KMS-11 (cell line): ENCODE results near the gene MYL6.
A peak's percentile ranks its signal among the peaks of the same experiment; 100 is the strongest.

ENCODE experiments used
- H2AFZ ChIP-seq: fragments of 200-600 bp; sonication (generic); 2 replicates; pipeline ENCODE4 v1.6.1; 2016; ENCODE audit warnings: antibody characterized with exemption, mixed run types, low read depth
- H3K27ac ChIP-seq: fragments of 200-600 bp; sonication (generic); 2 replicates; pipeline ENCODE4 v1.6.1; 2016; ENCODE audit warnings: mild to moderate bottlenecking, mixed run types
- H3K27me3 ChIP-seq: fragments of 200-600 bp; sonication (generic); 2 replicates; pipeline ENCODE4 v1.6.1; 2017; ENCODE audit warnings: mild to moderate bottlenecking, low read depth, mixed run types, moderate library complexity; ENCODE audit not compliant: insufficient read depth
- H3K36me3 ChIP-seq: fragments of 200-600 bp; sonication (generic); 2 replicates; pipeline ENCODE4 v1.6.1; 2017; ENCODE audit warnings: mild to moderate bottlenecking, mixed run types; ENCODE audit not compliant: insufficient read depth
- H3K4me1 ChIP-seq: fragments of 200-600 bp; sonication (generic); 2 replicates; pipeline ENCODE4 v1.6.1; 2016; ENCODE audit warnings: mild to moderate bottlenecking, low read depth, mixed run types; ENCODE audit not compliant: poor library complexity, severe bottlenecking
- H3K4me2 ChIP-seq: fragments of 200-600 bp; sonication (generic); 2 replicates; pipeline ENCODE4 v1.7.0; 2016; ENCODE audit warnings: mild to moderate bottlenecking, mixed run types
- H3K4me3 ChIP-seq: fragments of 200-600 bp; sonication (generic); IDR thresholded peaks from 2 replicates; pipeline ENCODE4 v1.6.1; 2017; ENCODE audit warnings: low read depth, low read length, mixed read lengths; ENCODE audit not compliant: insufficient read depth
- H3K79me2 ChIP-seq: fragments of 200-600 bp; sonication (generic); 2 replicates; pipeline ENCODE4 v1.6.1; 2016; ENCODE audit warnings: low read depth, mixed run types; ENCODE audit not compliant: insufficient read depth
- H3K9ac ChIP-seq: fragments of 200-600 bp; sonication (generic); 2 replicates; pipeline ENCODE4 v1.6.1; 2016; ENCODE audit warnings: mild to moderate bottlenecking, mixed run types
- H4K20me1 ChIP-seq: fragments of 200-600 bp; sonication (generic); 2 replicates; pipeline ENCODE4 v1.6.1; 2016; ENCODE audit warnings: mild to moderate bottlenecking, mixed run types; ENCODE audit not compliant: insufficient read depth
- TF ChIP-seq, protein P1 (sequence below): fragments of 200-600 bp; sonication (generic); conservative IDR thresholded peaks from 2 replicates; pipeline ENCODE4 v1.6.1; 2017; ENCODE audit warnings: low read depth, mild to moderate bottlenecking, antibody characterized with exemption, low read length, moderate library complexity, mixed read lengths

MYL6 gene

DNA sequence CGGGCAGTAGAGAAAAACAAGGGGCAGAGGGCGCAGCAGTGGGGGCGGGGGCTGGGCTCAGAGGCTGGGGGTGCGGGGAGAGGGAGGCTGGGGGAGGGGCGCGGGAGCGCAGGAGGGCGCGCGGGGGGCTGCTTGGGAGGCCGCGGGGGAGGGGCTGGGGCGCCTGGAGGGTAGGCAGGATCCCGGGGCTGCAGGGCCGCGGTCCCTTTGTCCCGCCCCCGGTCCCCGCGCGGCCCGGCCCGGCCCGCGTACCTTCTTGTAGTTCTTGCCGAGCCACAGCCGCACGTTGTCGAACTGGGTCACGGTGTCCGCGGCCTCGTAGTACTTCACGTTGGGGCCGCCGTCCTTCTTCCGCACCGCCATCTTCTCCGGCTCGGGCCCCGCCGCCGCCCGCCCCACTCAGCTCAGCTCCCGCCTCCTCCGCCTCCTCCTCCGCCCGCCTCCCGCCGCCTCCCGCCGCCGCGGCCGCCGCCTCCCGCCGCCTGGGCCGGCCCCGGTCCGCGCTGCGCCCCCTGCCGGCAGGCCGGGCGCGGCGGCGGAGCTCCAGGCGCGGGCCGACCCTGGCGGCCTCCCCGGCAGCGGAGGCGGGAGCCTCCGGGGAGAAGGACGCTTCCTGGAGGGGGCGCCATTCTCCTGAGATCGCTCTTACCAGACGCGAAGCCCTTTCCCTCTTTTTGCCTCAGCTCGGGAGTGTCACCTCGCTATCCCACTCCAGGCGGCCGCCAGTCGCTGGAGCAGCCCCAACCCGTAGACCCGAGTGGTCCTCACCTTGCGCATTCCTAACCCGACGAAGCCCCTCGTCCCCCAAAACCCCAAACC lies 31.1 kb downstream of the MYL6 start, which contains the start of gene SMARCC2:
SMARCC2 (minus strand) TSS at position 385 of the 819 bp plus-strand sequence; CDS start at position 363, 22 bp downstream.
- Histone ChIP-seq H3K27me3 (no peaks in the 10 kb centered on the region), H4K20me1 (no peaks in the 10 kb centered on the region), H3K36me3 (peaks cover 3% of the 10 kb centered on the region; the same call in 1 of the 2 replicates), H3K9ac (peak within 1 kb of the TSS; percentile 56), H3K79me2 (peaks cover 34% of the 10 kb centered on the region), H2AFZ (peak within 1 kb of the TSS; percentile 82), H3K27ac (peak within 1 kb of the TSS; percentile 65), H3K4me2 (peak within 1 kb of the TSS; percentile 79), H3K4me1 (peaks cover 44% of the 10 kb centered on the region), H3K4me3 (peak within 1 kb of the TSS; percentile 86)
- TF ChIP-seq, protein P1, sequence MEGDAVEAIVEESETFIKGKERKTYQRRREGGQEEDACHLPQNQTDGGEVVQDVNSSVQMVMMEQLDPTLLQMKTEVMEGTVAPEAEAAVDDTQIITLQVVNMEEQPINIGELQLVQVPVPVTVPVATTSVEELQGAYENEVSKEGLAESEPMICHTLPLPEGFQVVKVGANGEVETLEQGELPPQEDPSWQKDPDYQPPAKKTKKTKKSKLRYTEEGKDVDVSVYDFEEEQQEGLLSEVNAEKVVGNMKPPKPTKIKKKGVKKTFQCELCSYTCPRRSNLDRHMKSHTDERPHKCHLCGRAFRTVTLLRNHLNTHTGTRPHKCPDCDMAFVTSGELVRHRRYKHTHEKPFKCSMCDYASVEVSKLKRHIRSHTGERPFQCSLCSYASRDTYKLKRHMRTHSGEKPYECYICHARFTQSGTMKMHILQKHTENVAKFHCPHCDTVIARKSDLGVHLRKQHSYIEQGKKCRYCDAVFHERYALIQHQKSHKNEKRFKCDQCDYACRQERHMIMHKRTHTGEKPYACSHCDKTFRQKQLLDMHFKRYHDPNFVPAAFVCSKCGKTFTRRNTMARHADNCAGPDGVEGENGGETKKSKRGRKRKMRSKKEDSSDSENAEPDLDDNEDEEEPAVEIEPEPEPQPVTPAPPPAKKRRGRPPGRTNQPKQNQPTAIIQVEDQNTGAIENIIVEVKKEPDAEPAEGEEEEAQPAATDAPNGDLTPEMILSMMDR: peak; percentile 94

DNA sequence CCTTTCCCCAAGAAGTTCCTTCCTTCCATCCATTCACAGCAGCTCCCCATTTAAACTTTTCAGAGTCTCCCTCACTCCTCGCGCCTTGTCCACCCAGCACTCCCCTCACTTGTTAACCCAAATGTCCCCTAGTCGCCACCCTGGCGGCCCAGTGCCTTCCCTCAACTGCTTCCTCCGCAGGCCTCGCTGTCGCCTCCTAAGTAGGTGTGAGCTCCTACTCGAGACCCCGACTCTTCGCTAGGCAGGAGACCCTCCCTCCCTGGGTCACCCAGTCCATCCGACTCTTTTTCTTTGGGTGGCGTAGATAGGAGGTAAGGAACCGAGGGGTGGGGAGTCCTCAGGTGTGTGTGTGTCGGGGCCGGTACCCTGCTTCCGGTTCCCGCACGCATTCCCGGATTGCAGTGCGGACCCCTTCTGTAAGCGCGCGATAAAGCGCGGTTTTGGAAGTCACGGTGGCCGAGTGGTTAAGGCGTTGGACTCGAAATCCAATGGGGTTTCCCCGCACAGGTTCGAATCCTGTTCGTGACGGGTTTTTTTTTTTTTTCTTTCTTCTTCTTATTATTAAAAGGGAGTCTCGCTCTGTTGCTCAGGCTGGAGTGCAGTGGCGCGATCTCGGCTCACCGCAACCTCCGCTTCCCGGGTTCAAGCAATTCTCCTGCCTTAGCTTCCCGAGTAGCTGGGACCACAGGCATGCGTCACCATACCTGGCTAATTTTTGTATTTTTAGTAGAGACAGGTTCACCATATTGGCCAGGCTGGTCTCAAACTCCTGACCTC lies 31.9 kb downstream of the MYL6 start:
- no peaks in the 10 kb centered on the region for H4K20me1 ChIP-seq
- peaks cover 42% of the 10 kb centered on the region for H3K4me1 ChIP-seq
- TF ChIP-seq, protein P1: peak; percentile 78
- H3K36me3 ChIP-seq: no peaks in the 10 kb centered on the region; the same call in 1 of the 2 replicates
- peak overlapping the region; percentile 56 for H3K9ac ChIP-seq
- peak overlapping the region; percentile 65 for H3K27ac ChIP-seq
- H3K4me3 ChIP-seq: peak overlapping the region; percentile 61
- H3K4me2 ChIP-seq: peak overlapping the region; percentile 74
- H2AFZ ChIP-seq: peak overlapping the region; percentile 82
- H3K79me2 ChIP-seq: peaks cover 34% of the 10 kb centered on the region
- H3K27me3 ChIP-seq: no peaks in the 10 kb centered on the region

DNA sequence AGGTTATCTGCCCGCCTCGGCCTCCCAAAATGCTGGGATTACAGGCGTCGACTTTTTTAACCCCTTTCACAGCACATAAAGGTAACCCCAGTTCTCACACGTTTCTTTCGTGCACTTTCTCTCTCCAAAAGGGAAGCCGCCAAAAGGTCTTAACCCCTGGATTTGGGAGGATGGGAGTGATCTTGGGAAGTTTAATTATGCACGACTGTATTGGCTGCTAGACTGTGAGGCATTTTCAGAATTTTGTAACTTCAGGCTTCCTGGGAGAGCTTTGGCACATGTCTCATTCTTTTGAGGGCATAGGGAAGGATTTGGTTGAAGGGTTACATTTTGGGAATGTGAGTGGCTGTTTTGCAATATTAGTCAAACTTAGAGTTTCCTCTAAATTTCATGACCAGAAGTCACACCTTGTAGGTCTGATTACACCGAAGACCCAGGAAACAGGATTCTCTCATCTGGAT lies 32.6 kb downstream of the MYL6 start:
- Histone ChIP-seq H3K4me2 (peak overlapping the region; percentile 74), H3K79me2 (peaks cover 31% of the 10 kb centered on the region), H3K9ac (peak overlapping the region; percentile 56; the same call in 1 of the 2 replicates), H3K4me3 (no peak overlapping the region), H4K20me1 (no peaks in the 10 kb centered on the region), H2AFZ (peak overlapping the region; percentile 82), H3K36me3 (no peaks in the 10 kb centered on the region), H3K27ac (peak overlapping the region; percentile 65), H3K27me3 (no peaks in the 10 kb centered on the region), H3K4me1 (peaks cover 42% of the 10 kb centered on the region)
- TF ChIP-seq, protein P1: no peak

DNA sequence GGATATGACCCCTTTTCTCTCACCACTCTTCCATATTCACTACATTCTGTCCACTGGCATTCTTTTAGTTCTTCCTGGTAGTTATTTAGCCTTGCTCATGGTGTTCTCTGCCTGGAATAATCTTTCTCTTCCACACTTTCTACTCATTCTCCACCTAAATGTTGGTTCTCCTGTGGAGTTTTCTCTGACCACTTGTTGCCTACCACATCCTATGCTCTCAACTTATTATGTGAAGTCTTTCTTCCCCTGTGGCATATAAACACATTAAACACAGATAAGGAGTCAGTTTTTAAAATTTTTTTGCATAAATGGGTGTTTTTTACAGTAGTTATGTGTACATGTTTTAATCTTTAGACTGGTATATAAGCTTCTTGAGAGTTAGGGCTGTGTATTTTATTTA lies 34.4 kb downstream of the MYL6 start:
- Histone ChIP-seq H3K27me3 (no peaks in the 10 kb centered on the region), H3K9ac (no peak overlapping the region), H3K4me2 (0 out of 2 replicates have a peak overlapping the region, but pooled peaks have one; percentile 4), H2AFZ (no peak overlapping the region), H3K79me2 (peaks cover 13% of the 10 kb centered on the region), H3K4me1 (peaks cover 31% of the 10 kb centered on the region), H3K27ac (no peak overlapping the region), H3K4me3 (no peak overlapping the region), H3K36me3 (no peaks in the 10 kb centered on the region), H4K20me1 (no peaks in the 10 kb centered on the region)
- TF ChIP-seq, protein P1: no peak
